HuH-7.5 (cell line): Measurements from ENCODE around the gene PRPF4.

Experiments used
- DNase-seq: peaks from one replicate; pipeline ENCODE4 v3.0.0; 2011; ENCODE audit warnings: low spot score

The PRPF4 gene

GRCh38 chr9:113311961-113312360 is 36.5 kb downstream of the PRPF4 start:
- no peak for DNase-seq

- DNase-seq = no peak
Measured at GRCh38 chr9:113313261-113313660, 37.8 kb downstream of the PRPF4 start.

- DNase-seq = no peak
Measured at GRCh38 chr9:113315231-113315630, 39.8 kb downstream of the PRPF4 start.

- DNase-seq = no peak
Measured at GRCh38 chr9:113316030-113316429, 40.6 kb downstream of the PRPF4 start.

GRCh38 chr9:113317777-113318176 is 42.3 kb downstream of the PRPF4 start:
- no peak for DNase-seq

- no peak for DNase-seq
Measured at GRCh38 chr9:113319054-113319453, 43.6 kb downstream of the PRPF4 start.

- no peak for DNase-seq
Measured at GRCh38 chr9:113320051-113320450, 44.6 kb downstream of the PRPF4 start.

GRCh38 chr9:113322671-113323070 is 47.2 kb downstream of the PRPF4 start:
- DNase-seq = no peak

- DNase-seq = no peak
Measured at GRCh38 chr9:113326230-113326629, 50.8 kb downstream of the PRPF4 start.

GRCh38 chr9:113328045-113328782 is 52.8 kb downstream of the PRPF4 start:
- no peak for DNase-seq

GRCh38 chr9:113331780-113332179 is 56.3 kb downstream of the PRPF4 start:
- DNase-seq = no peak

GRCh38 chr9:113337714-113338113 is 62.3 kb downstream of the PRPF4 start:
- DNase-seq = no peak

GRCh38 chr9:113340011-113340699 is 64.7 kb downstream of the PRPF4 start, which contains the start of gene WDR31:
Gene WDR31 (minus strand): TSS chr9:113340275. CDS start chr9:113332022, 8,253 bp downstream.
- DNase-seq = peak; percentile 85

GRCh38 chr9:113341712-113342410 is 66.4 kb downstream of the PRPF4 start:
- DNase-seq = no peak
